Measurements from ENCODE around the gene TMEM222.

TMEM222 gene

DNA sequence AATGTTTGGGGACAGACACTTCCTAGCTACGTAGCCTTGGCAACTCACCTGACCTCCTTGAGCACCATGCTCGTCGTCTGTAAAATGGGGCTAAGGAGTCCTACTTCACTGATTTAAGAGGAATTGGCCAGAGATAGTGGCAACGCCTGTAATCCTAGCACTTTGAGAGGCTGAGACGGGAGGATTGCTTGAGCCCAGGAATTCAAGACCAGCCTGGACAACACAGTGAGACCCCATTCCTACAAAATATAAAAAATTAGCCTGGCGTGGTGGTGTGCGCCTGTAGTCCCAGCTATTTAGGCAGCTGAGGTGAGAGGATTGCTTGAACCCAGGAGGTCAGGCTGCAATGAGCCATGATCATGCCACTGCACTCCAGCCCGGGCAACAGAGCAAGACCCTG, 24.4 kb downstream of the TMEM222 start:
- H3K79me2 ChIP-seq (ENCODE audit: control insufficient read depth, low read length), result peaks cover 17% of the 10 kb centered on the region

GRCh38 chr1:27346991-27347624, 25.1 kb downstream of the TMEM222 start:
- Histone ChIP-seq H3K9me3 (ENCODE audit: control insufficient read depth, insufficient read depth, low read length) (no peaks in the 10 kb centered on the region), H3K9me2 (replicated peaks; ENCODE audit: control insufficient read depth, low read length) (no peaks in the 10 kb centered on the region), H3K36me3 (ENCODE audit: control insufficient read depth, low read length) (no peaks in the 10 kb centered on the region), H3K4me3 (ENCODE audit: low read length) (no peak overlapping the region), H3F3A (ENCODE audit: control insufficient read depth, insufficient read depth) (no peaks in the 10 kb centered on the region), H3K27ac (ENCODE audit: low read depth, low read length) (no peak overlapping the region), H3K4me1 (ENCODE audit: control insufficient read depth, low read length) (peaks cover 20% of the 10 kb centered on the region), H3K4me2 (ENCODE audit: low read length) (no peak overlapping the region), H3K79me2 (ENCODE audit: control insufficient read depth, low read length) (peaks cover 15% of the 10 kb centered on the region), H3K27me3 (ENCODE audit: control insufficient read depth, low read length) (no peaks in the 10 kb centered on the region), H4K20me1 (ENCODE audit: control insufficient read depth, insufficient read depth, low read depth, low read length) (no peaks in the 10 kb centered on the region)
- TF ChIP-seq EZH2phosphoT487 (IDR thresholded peaks at IDR 0.05; ENCODE audit: borderline replicate concordance, low read length) (no peak), CTCF (IDR thresholded peaks at IDR 0.05; ENCODE audit: low read depth, low read length, poor library complexity, severe bottlenecking) (no peak)

More for the DNA sequence above, 24.4 kb downstream of the TMEM222 start:
- no peaks in the 10 kb centered on the region for H3K9me3 ChIP-seq (ENCODE audit: control insufficient read depth, insufficient read depth, low read length)
- TF ChIP-seq CTCF (IDR thresholded peaks at IDR 0.05; ENCODE audit: low read depth, low read length, poor library complexity, severe bottlenecking), result no peak
- no peak for TF ChIP-seq EZH2phosphoT487 (IDR thresholded peaks at IDR 0.05; ENCODE audit: borderline replicate concordance, low read length)
- H3K27ac ChIP-seq (ENCODE audit: low read depth, low read length), result no peak overlapping the region
- peaks cover 27% of the 10 kb centered on the region for H3K4me1 ChIP-seq (ENCODE audit: control insufficient read depth, low read length)
- H3K4me2 ChIP-seq (ENCODE audit: low read length), result no peak overlapping the region
- H3K27me3 ChIP-seq (ENCODE audit: control insufficient read depth, low read length), result no peaks in the 10 kb centered on the region
- H4K20me1 ChIP-seq (ENCODE audit: control insufficient read depth, insufficient read depth, low read depth, low read length), result no peaks in the 10 kb centered on the region
- H3K36me3 ChIP-seq (ENCODE audit: control insufficient read depth, low read length), result no peaks in the 10 kb centered on the region
- H3F3A ChIP-seq (ENCODE audit: control insufficient read depth, insufficient read depth), result no peaks in the 10 kb centered on the region
- no peak overlapping the region for H3K4me3 ChIP-seq (ENCODE audit: low read length)
- no peaks in the 10 kb centered on the region for H3K9me2 ChIP-seq (replicated peaks; ENCODE audit: control insufficient read depth, low read length)

GRCh38 chr1:27348861-27349783, 27.2 kb downstream of the TMEM222 start:
- H3K4me2 ChIP-seq (ENCODE audit: low read length), result no peak overlapping the region
- no peaks in the 10 kb centered on the region; the same call in 1 of the 2 replicates for H3K4me1 ChIP-seq (ENCODE audit: control insufficient read depth, low read length)
- no peaks in the 10 kb centered on the region for H3F3A ChIP-seq (ENCODE audit: control insufficient read depth, insufficient read depth)
- H3K9me3 ChIP-seq (ENCODE audit: control insufficient read depth, insufficient read depth, low read length), result no peaks in the 10 kb centered on the region
- TF ChIP-seq CTCF (IDR thresholded peaks at IDR 0.05; ENCODE audit: low read depth, low read length, poor library complexity, severe bottlenecking) (no peak), EZH2phosphoT487 (IDR thresholded peaks at IDR 0.05; ENCODE audit: borderline replicate concordance, low read length) (no peak)
- H3K36me3 ChIP-seq (ENCODE audit: control insufficient read depth, low read length), result no peaks in the 10 kb centered on the region
- no peak overlapping the region for H3K4me3 ChIP-seq (ENCODE audit: low read length)
- H3K27me3 ChIP-seq (ENCODE audit: control insufficient read depth, low read length), result no peaks in the 10 kb centered on the region
- no peak overlapping the region for H3K27ac ChIP-seq (ENCODE audit: low read depth, low read length)
- H3K9me2 ChIP-seq (replicated peaks; ENCODE audit: control insufficient read depth, low read length), result no peaks in the 10 kb centered on the region
- no peaks in the 10 kb centered on the region for H4K20me1 ChIP-seq (ENCODE audit: control insufficient read depth, insufficient read depth, low read depth, low read length)
- no peaks in the 10 kb centered on the region for H3K79me2 ChIP-seq (ENCODE audit: control insufficient read depth, low read length)

Data from DOHH2 (cell line).